CD4-positive, CD25-positive, alpha-beta regulatory T cell (primary cell): ENCODE data around the gene REEP3. TPM values are rescaled to one million over a fixed set of nuclear protein-coding genes. Genes with fewer than 3 reads are reported as not detected.

Experiments
- ATAC-seq, 2 donors: fragments of 150-1000 bp; cut with Tn5 transposase; one replicate each; pipeline ENCODE4 v1.10.0; 2021; ENCODE audit warnings: low read depth in 2 of 2, moderate number of reproducible peaks in 2 of 2, moderate library complexity in 1 of 2
- DNase-seq, 3 donors: peaks; one replicate each; pipeline versions ENCODE4 v3.0.0 to v3.0.0-alpha.2; 2012 to 2022; ENCODE audit warnings: mixed read lengths in 1 of 3
- H3K27ac ChIP-seq: one replicate; pipeline ENCODE4 v1.7.0; 2013; ENCODE audit warnings: mild to moderate bottlenecking, low read length; ENCODE audit not compliant: insufficient read depth, poor library complexity, severe bottlenecking
- H3K27me3 ChIP-seq: one replicate; pipeline ENCODE4 v1.7.0; 2013; ENCODE audit warnings: low read length; ENCODE audit not compliant: control insufficient read depth, insufficient read depth
- H3K36me3 ChIP-seq: one replicate; pipeline ENCODE4 v1.7.0; 2013; ENCODE audit warnings: mild to moderate bottlenecking, low read length, moderate library complexity; ENCODE audit not compliant: control insufficient read depth, insufficient read depth
- H3K4me1 ChIP-seq: 2 replicates; pipeline ENCODE4 v1.7.0; 2013; ENCODE audit warnings: mild to moderate bottlenecking, low read length; ENCODE audit not compliant: insufficient read depth, control insufficient read depth, poor library complexity, severe bottlenecking
- H3K4me3 ChIP-seq: one replicate; pipeline ENCODE4 v1.7.0; 2013; ENCODE audit warnings: low read depth, mild to moderate bottlenecking, low read length, moderate library complexity
- H3K9me3 ChIP-seq, 2 experiments: 1 replicate in 1 of 2; 2 replicates in 1 of 2; pipeline ENCODE4 v1.7.0; 2013; ENCODE audit warnings: low read length in 2 of 2, mild to moderate bottlenecking in 1 of 2, moderate library complexity in 1 of 2; ENCODE audit not compliant: control insufficient read depth in 2 of 2
- H3K27ac Mint-ChIP-seq, 3 donors: one replicate each; pipeline ENCODE4 v1.8.0; 2020 to 2022; ENCODE audit warnings: mild to moderate bottlenecking in 3 of 3, mixed read lengths in 3 of 3, moderate library complexity in 2 of 3
- H3K27me3 Mint-ChIP-seq: one replicate; pipeline ENCODE4 v1.8.0; 2022; ENCODE audit warnings: mild to moderate bottlenecking, mixed read lengths
- H3K36me3 Mint-ChIP-seq: one replicate; pipeline ENCODE4 v1.8.0; 2020; ENCODE audit warnings: mixed read lengths
- H3K4me1 Mint-ChIP-seq, 4 donors: one replicate each; pipeline ENCODE4 v1.8.0; 2020 to 2022; ENCODE audit warnings: mixed read lengths in 4 of 4, mild to moderate bottlenecking in 1 of 4
- H3K4me3 Mint-ChIP-seq, 4 donors: one replicate each; pipeline ENCODE4 v1.8.0; 2020 to 2022; ENCODE audit warnings: mild to moderate bottlenecking in 4 of 4, mixed read lengths in 4 of 4, moderate library complexity in 3 of 4
- H3K9me3 Mint-ChIP-seq, 7 donors: one replicate each; pipeline ENCODE4 v1.8.0; 2020 to 2022; ENCODE audit warnings: mixed read lengths in 7 of 7, mild to moderate bottlenecking in 3 of 7, moderate library complexity in 2 of 7
- polyA plus RNA-seq, 4 donors: library from polyadenylated mRNA; unstranded; fragments of 300-500 nt; fragmentation: Illumina TruSeq; gene quantifications; one replicate each; pipeline ENCODE4 v1.2.3, GENCODE V29; 2021
- total RNA-seq: library from RNA; stranded (reverse); gene quantifications from one replicate; pipeline ENCODE4 v1.2.3, GENCODE V29; 2022

The REEP3 gene, protein sequence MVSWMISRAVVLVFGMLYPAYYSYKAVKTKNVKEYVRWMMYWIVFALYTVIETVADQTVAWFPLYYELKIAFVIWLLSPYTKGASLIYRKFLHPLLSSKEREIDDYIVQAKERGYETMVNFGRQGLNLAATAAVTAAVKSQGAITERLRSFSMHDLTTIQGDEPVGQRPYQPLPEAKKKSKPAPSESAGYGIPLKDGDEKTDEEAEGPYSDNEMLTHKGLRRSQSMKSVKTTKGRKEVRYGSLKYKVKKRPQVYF
- total RNA-seq, result 18.6 TPM
- polyA plus RNA-seq, result 10 to 100 TPM; 12.7 to 21.2 (median 15.7) TPM

DNA sequence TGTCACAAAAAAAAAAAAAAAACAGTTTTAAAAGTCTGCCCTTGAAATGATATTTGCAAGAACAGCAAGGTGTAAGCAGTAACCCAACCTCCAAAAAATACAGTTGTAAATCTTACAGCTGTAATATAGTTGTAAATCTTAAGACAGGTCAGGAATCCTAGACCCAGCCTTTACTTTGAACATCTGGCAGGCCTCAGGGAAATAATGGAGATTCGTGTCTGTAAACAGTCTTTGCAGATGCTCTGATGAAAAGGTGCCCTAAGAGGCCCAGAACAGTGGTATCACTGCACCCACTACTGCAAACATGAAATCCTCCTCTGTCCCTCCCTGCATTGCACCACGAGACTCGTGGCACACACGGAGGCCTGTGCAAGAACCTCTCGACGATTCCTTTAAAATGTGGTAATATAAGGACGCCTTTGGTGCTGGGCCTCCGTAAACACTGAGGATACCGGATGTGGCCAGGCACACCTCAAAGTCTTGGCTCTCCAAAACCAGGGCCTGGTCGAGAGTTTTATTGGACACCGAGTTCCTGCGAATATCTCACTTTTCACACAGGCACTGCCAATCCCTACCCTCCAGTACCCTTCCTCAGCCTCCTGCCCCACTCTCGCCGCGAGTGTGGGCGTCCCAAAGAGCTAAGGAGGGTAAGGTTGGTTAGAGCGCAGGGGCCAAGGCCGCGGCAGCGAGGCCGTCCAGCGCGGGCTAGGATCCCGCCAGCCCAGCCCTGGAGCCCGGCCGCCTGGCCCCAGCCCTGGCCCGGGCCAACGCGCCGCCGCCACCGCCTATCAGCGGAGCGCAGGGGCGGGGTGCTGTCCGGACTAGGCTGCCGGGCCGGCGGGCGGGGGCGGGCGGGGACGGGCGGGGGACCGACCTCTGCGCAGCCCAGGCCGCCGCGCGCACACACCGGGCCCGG, at the start of gene REEP3:
TSS of gene REEP3 (plus strand) at position 902 of the 916 bp plus-strand sequence. CDS start 145 bp downstream, outside the sequence.
- ATAC-seq, result peak; percentile 72

DNA sequence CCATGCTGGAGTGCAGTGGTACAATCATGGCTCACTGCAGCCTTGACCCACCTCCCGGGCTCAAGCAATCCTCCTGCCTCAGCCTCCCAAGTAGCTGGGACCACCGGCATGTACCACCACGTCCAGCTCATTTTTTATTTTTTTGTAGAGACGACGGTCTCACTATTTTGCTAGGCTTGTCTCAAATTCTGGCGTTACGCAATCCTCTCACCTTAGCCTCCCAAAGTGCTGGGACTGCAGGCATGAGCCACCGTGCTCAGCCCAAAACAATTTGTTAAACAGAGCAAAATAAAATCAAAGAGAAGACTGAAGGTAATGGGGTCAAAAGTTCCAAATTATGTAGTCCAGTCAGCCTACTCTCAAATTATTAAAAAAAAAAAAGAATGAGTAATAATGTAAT, 46.7 kb upstream of the REEP3 start:
- H3K27me3 ChIP-seq, result no peaks in the 10 kb centered on the region
- DNase-seq (no peak), ATAC-seq (no peak)
- no peak overlapping the region for H3K4me3 ChIP-seq
- H3K9me3 ChIP-seq, result no peaks in the 10 kb centered on the region
- Mint-ChIP-seq H3K9me3 (no peaks in the 10 kb centered on the region), H3K4me1 (peaks cover 16 to 24% (median 23%) of the 10 kb centered on the region in 4 donors), H3K4me3 (no peak overlapping the region), H3K27ac (no peak overlapping the region), H3K27me3 (no peaks in the 10 kb centered on the region), H3K36me3 (peaks cover 3% of the 10 kb centered on the region)
- no peaks in the 10 kb centered on the region for H3K4me1 ChIP-seq
- H3K36me3 ChIP-seq, result no peaks in the 10 kb centered on the region
- H3K27ac ChIP-seq, result no peak overlapping the region

More for the DNA sequence above, at the start of gene REEP3:
- Mint-ChIP-seq H3K4me3 (peak within 1 kb of the TSS; percentile 89 to 98 (median 93)), H3K36me3 (no peaks in the 10 kb centered on the region), H3K9me3 (peaks cover 0 to 2% (median 0%) of the 10 kb centered on the region in 7 donors), H3K27me3 (no peaks in the 10 kb centered on the region), H3K27ac (peak within 1 kb of the TSS; percentile 78 to 94 (median 94)), H3K4me1 (peaks cover 44 to 77% (median 60%) of the 10 kb centered on the region in 4 donors)
- Histone ChIP-seq H3K27me3 (no peaks in the 10 kb centered on the region), H3K27ac (peak within 1 kb of the TSS; percentile 77), H3K4me3 (peak within 1 kb of the TSS; percentile 83), H3K4me1 (peaks cover 55% of the 10 kb centered on the region), H3K36me3 (no peaks in the 10 kb centered on the region), H3K9me3 (no peaks in the 10 kb centered on the region)
- DNase-seq, result peak; percentile 28 to 65 (median 49)

DNA sequence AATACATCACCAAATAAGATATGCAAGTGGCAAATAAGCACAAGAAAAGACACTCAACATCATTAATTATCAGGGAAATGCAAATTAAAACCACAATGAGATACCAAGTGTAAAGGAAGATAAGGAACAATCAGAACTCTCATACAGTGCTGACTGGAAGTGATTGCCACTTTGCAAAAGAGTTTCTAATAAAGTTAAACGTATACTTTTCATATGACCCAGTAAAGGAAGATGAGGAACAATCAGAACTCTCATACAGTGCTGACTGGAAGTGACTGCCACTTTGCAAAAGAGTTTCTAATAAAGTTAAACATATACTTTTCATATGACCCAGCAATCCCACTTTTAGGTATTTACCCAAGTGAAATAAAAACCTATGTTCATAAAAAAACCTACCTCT, 43.3 kb upstream of the REEP3 start:
- Histone ChIP-seq H3K9me3 (no peaks in the 10 kb centered on the region), H3K4me1 (no peaks in the 10 kb centered on the region), H3K4me3 (no peak overlapping the region), H3K36me3 (no peaks in the 10 kb centered on the region), H3K27ac (no peak overlapping the region), H3K27me3 (no peaks in the 10 kb centered on the region)
- H3K27me3 Mint-ChIP-seq, result no peaks in the 10 kb centered on the region
- peaks cover 3% of the 10 kb centered on the region for H3K36me3 Mint-ChIP-seq
- ATAC-seq (no peak), DNase-seq (no peak)
- H3K9me3 Mint-ChIP-seq, result no peaks in the 10 kb centered on the region
- no peak overlapping the region for H3K4me3 Mint-ChIP-seq
- H3K27ac Mint-ChIP-seq, result no peak overlapping the region
- peaks cover 11 to 26% (median 24%) of the 10 kb centered on the region in 4 donors for H3K4me1 Mint-ChIP-seq

DNA sequence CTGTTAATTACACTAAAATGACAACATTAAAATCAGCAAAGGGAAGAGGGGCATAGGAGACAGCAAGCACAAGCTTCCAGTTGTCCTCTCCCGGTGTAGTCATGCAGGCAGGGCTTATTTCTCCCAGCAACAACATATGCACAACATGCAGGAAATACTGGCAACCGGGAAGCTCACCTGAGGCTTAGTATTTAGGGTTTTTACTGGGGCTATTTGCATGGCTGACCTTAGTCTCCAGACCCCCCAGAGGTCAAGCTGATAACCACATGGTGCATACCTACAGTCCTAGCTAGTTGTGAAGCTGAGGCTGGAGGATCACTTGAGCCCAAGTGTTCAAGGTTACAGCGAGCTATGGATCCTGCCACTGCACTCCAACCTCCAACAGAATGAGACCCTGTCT, 42.6 kb upstream of the REEP3 start:
- Mint-ChIP-seq H3K36me3 (peaks cover 3% of the 10 kb centered on the region), H3K4me1 (peaks cover 12 to 27% (median 25%) of the 10 kb centered on the region in 4 donors), H3K27ac (no peak overlapping the region), H3K4me3 (no peak overlapping the region), H3K27me3 (no peaks in the 10 kb centered on the region), H3K9me3 (no peaks in the 10 kb centered on the region)
- no peaks in the 10 kb centered on the region for H3K36me3 ChIP-seq
- no peak overlapping the region for H3K27ac ChIP-seq
- H3K9me3 ChIP-seq, result no peaks in the 10 kb centered on the region
- no peaks in the 10 kb centered on the region for H3K27me3 ChIP-seq
- ATAC-seq (no peak), DNase-seq (no peak)
- no peak overlapping the region for H3K4me3 ChIP-seq
- H3K4me1 ChIP-seq, result no peaks in the 10 kb centered on the region

DNA sequence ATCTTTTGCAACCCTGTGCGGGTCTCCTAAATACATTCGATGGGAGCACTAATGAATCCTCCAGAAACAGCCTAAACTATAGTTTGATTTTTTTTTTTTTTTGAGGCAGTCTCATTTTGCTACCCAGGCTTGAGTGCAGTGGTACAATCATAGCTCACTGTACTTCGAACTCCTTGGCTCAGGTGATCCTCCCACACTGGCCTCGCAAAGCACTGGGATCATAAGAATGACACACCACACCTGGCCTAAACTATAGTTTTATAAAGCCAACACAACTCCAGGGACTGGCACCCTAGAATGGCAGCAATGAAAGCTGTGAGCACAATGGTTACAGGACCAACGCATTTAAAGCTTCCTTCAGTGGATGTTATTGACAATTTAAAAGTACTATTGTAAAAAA, 41.0 kb upstream of the REEP3 start:
- H3K4me1 ChIP-seq, result no peaks in the 10 kb centered on the region
- H3K9me3 ChIP-seq, result no peaks in the 10 kb centered on the region
- H3K27me3 Mint-ChIP-seq, result no peaks in the 10 kb centered on the region
- no peaks in the 10 kb centered on the region for H3K27me3 ChIP-seq
- no peak overlapping the region for H3K4me3 ChIP-seq
- DNase-seq, result no peak
- peaks cover 8 to 27% (median 24%) of the 10 kb centered on the region in 4 donors for H3K4me1 Mint-ChIP-seq
- no peak overlapping the region for H3K27ac Mint-ChIP-seq
- no peaks in the 10 kb centered on the region for H3K9me3 Mint-ChIP-seq
- no peaks in the 10 kb centered on the region for H3K36me3 Mint-ChIP-seq
- ATAC-seq, result no peak
- H3K4me3 Mint-ChIP-seq, result no peak overlapping the region
- H3K27ac ChIP-seq, result no peak overlapping the region
- no peaks in the 10 kb centered on the region for H3K36me3 ChIP-seq

DNA sequence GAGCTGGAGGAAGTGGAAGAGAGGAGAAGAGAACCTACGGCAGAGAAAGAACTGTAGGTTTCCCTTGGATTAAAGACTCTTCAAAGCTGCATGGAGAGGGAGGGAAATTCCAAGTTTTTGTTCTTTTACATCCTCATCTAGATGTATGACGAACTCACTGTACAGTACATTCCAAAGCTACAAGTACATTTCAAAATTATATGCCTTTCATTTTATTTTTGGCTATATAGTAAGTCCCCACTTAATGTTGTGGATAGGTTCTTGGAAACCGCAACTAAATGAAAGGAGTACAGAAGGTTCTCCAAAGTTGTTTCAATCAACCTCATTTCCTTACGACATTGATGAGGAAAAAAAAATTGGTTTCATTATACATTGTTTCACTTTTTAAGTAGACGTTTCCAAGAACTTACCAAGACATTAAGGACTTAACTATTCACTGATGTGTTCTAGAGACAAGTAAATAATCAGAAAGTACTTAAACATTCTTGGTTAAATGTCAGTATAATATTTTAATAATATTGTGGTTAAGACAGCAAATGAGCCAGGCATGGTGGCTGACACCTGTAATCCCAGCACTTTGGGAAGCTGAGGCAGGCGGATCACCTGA, 39.3 kb upstream of the REEP3 start:
- ATAC-seq (no peak), DNase-seq (no peak)
- no peak overlapping the region for H3K27ac ChIP-seq
- no peak overlapping the region for H3K27ac Mint-ChIP-seq
- H3K27me3 ChIP-seq, result no peaks in the 10 kb centered on the region
- H3K4me1 ChIP-seq, result no peaks in the 10 kb centered on the region
- no peaks in the 10 kb centered on the region for H3K9me3 ChIP-seq
- H3K4me3 ChIP-seq, result no peak overlapping the region
- peaks cover 4 to 24% (median 22%) of the 10 kb centered on the region in 4 donors for H3K4me1 Mint-ChIP-seq
- H3K9me3 Mint-ChIP-seq, result no peaks in the 10 kb centered on the region
- H3K36me3 ChIP-seq, result no peaks in the 10 kb centered on the region
- no peaks in the 10 kb centered on the region for H3K36me3 Mint-ChIP-seq
- H3K4me3 Mint-ChIP-seq, result no peak overlapping the region
- H3K27me3 Mint-ChIP-seq, result no peaks in the 10 kb centered on the region

DNA sequence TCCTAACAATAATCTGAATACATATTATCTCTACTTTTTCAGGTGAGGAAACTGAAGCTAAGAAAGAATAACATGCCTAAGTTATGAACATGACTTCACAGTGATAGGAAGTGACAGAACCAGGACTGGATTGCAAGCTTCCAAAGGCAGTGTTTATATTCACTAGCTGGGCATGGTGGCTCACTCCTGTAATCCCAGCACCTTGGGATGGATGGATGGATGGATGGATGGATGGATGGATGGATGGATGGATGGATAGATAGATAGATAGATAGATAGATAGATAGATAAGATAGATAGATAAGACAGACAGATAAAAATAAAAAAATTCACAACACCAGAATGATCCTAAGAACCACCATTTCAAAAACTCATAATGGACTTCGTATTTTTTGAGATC, 37.2 kb upstream of the REEP3 start:
- Mint-ChIP-seq H3K9me3 (no peaks in the 10 kb centered on the region), H3K4me3 (no peak overlapping the region), H3K27ac (no peak overlapping the region), H3K4me1 (peaks cover 4 to 17% (median 13%) of the 10 kb centered on the region in 4 donors), H3K36me3 (no peaks in the 10 kb centered on the region), H3K27me3 (no peaks in the 10 kb centered on the region)
- H3K9me3 ChIP-seq, result no peaks in the 10 kb centered on the region
- H3K4me3 ChIP-seq, result no peak overlapping the region
- no peaks in the 10 kb centered on the region for H3K27me3 ChIP-seq
- no peak for ATAC-seq
- no peak overlapping the region for H3K27ac ChIP-seq
- no peaks in the 10 kb centered on the region for H3K36me3 ChIP-seq
- DNase-seq, result no peak
- no peaks in the 10 kb centered on the region for H3K4me1 ChIP-seq
